ENCODE measurements around the gene MAP3K8. TPM values are rescaled to one million over a fixed set of nuclear protein-coding genes. Genes with fewer than 3 reads are reported as not detected.

MAP3K8 gene
- total RNA-seq, 1 donor from 2014 or later: 5.1 TPM

DNA sequence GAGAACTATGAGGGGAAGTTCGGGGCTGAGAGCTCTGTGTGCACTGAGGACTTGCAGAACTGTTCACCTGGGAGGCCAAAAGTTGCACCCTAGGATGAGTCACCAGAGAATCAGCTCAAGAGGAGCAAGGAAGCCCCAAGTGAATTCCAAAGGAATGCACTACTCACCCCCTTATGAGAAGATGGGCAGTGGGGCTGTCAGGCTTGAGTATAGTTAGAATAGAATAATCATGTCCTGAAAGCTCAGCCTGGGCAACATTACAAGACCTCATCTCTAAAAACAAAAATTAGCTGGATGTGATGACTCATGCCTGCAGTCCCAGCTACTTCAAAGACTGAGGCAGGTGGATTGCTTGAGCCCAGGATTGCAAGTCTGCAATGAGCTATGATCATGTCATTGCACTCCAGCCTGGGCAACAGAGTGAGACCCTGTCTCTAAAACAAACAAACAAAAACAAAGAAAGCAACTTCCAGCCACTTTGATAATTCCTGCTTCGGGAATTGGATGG is 30.0 kb downstream of the MAP3K8 start:
- Mint-ChIP-seq H3K27ac (ENCODE audit: unreplicated experiment) (no peak overlapping the region), H3K9me3 (ENCODE audit: unreplicated experiment) (peaks cover 1% of the 10 kb centered on the region), H3K36me3 (ENCODE audit: low read depth, unreplicated experiment) (peaks cover 6% of the 10 kb centered on the region), H3K4me1 (ENCODE audit: low read depth, unreplicated experiment) (peaks cover 7% of the 10 kb centered on the region), H3K27me3 (ENCODE audit: low read depth, unreplicated experiment) (no peaks in the 10 kb centered on the region), H3K4me3 (ENCODE audit: unreplicated experiment) (peak overlapping the region; percentile 42)
- no peak overlapping the region for H3K4me3 ChIP-seq (ENCODE audit: insufficient read depth, low read depth, low read length)
- H4K20me1 ChIP-seq (ENCODE audit: insufficient read depth, low read length): no peaks in the 10 kb centered on the region
- no peak overlapping the region for H2AFZ ChIP-seq (ENCODE audit: low read depth, low read length)
- peaks cover 2% of the 10 kb centered on the region for H3K27me3 ChIP-seq (ENCODE audit: insufficient read depth, low read length)
- DNase-seq (ENCODE audit: low read depth) (peak; percentile 12), FAIRE-seq (no peak)
- no peaks in the 10 kb centered on the region for H3K9me3 ChIP-seq (ENCODE audit: insufficient read depth, low read depth, low read length)
- H3K4me2 ChIP-seq (ENCODE audit: low read length): no peak overlapping the region
- no peak overlapping the region for H3K27ac ChIP-seq (ENCODE audit: low read depth, low read length)
- no peaks in the 10 kb centered on the region for H3K79me2 ChIP-seq (ENCODE audit: insufficient read depth, low read length)
- H3K4me1 ChIP-seq (ENCODE audit: insufficient read depth, low read length): no peaks in the 10 kb centered on the region
- peaks cover 6% of the 10 kb centered on the region for H3K36me3 ChIP-seq (ENCODE audit: insufficient read depth, low read length)
- no peak overlapping the region for H3K9ac ChIP-seq (ENCODE audit: low read length)
- TF ChIP-seq, protein P1, sequence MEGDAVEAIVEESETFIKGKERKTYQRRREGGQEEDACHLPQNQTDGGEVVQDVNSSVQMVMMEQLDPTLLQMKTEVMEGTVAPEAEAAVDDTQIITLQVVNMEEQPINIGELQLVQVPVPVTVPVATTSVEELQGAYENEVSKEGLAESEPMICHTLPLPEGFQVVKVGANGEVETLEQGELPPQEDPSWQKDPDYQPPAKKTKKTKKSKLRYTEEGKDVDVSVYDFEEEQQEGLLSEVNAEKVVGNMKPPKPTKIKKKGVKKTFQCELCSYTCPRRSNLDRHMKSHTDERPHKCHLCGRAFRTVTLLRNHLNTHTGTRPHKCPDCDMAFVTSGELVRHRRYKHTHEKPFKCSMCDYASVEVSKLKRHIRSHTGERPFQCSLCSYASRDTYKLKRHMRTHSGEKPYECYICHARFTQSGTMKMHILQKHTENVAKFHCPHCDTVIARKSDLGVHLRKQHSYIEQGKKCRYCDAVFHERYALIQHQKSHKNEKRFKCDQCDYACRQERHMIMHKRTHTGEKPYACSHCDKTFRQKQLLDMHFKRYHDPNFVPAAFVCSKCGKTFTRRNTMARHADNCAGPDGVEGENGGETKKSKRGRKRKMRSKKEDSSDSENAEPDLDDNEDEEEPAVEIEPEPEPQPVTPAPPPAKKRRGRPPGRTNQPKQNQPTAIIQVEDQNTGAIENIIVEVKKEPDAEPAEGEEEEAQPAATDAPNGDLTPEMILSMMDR (IDR thresholded peaks at IDR 0.05; ENCODE audit: insufficient read depth, low read depth, low read length): no peak
- TF ChIP-seq EZH2 (IDR thresholded peaks at IDR 0.05; ENCODE audit: insufficient read depth, low read length): no peak

DNA sequence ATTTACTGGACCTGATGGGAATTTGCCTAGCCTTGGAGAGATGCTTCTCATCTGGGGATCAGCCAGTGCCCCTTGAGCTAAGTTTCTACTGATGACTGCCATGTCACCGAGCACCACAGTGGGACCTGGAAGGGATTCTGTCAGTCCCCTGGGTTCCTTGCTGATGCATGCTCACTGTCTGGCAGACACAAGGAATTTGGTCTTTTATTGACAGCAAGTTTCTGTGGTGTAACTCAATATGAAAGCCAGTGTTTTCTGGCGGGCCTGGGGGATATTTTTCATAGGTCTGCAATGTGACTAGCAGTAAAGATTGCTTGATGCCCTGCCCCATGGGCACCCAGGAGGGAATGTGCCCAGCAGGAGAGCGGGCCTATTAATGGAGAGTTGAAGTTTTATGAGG is 30.7 kb downstream of the MAP3K8 start:
- H3K27me3 Mint-ChIP-seq (ENCODE audit: low read depth, unreplicated experiment): no peaks in the 10 kb centered on the region
- no peak overlapping the region for H2AFZ ChIP-seq (ENCODE audit: low read depth, low read length)
- H3K36me3 Mint-ChIP-seq (ENCODE audit: low read depth, unreplicated experiment): peaks cover 6% of the 10 kb centered on the region
- H3K79me2 ChIP-seq (ENCODE audit: insufficient read depth, low read length): no peaks in the 10 kb centered on the region
- H3K9ac ChIP-seq (ENCODE audit: low read length): no peak overlapping the region
- no peak overlapping the region for H3K27ac Mint-ChIP-seq (ENCODE audit: unreplicated experiment)
- peaks cover 1% of the 10 kb centered on the region for H3K9me3 Mint-ChIP-seq (ENCODE audit: unreplicated experiment)
- H3K4me3 Mint-ChIP-seq (ENCODE audit: unreplicated experiment): no peak overlapping the region
- TF ChIP-seq, protein P1 (IDR thresholded peaks at IDR 0.05; ENCODE audit: insufficient read depth, low read depth, low read length): no peak
- no peak for TF ChIP-seq EZH2 (IDR thresholded peaks at IDR 0.05; ENCODE audit: insufficient read depth, low read length)
- H3K9me3 ChIP-seq (ENCODE audit: insufficient read depth, low read depth, low read length): no peaks in the 10 kb centered on the region
- H3K4me1 Mint-ChIP-seq (ENCODE audit: low read depth, unreplicated experiment): peaks cover 7% of the 10 kb centered on the region
- FAIRE-seq: no peak
- H3K4me1 ChIP-seq (ENCODE audit: insufficient read depth, low read length): no peaks in the 10 kb centered on the region
- H3K4me3 ChIP-seq (ENCODE audit: insufficient read depth, low read depth, low read length): no peak overlapping the region
- H3K27me3 ChIP-seq (ENCODE audit: insufficient read depth, low read length): peaks cover 2% of the 10 kb centered on the region
- no peaks in the 10 kb centered on the region for H4K20me1 ChIP-seq (ENCODE audit: insufficient read depth, low read length)
- peaks cover 6% of the 10 kb centered on the region for H3K36me3 ChIP-seq (ENCODE audit: insufficient read depth, low read length)
- no peak overlapping the region for H3K27ac ChIP-seq (ENCODE audit: low read depth, low read length)
- no peak overlapping the region for H3K4me2 ChIP-seq (ENCODE audit: low read length)
- no peak for DNase-seq (ENCODE audit: low read depth)

DNA sequence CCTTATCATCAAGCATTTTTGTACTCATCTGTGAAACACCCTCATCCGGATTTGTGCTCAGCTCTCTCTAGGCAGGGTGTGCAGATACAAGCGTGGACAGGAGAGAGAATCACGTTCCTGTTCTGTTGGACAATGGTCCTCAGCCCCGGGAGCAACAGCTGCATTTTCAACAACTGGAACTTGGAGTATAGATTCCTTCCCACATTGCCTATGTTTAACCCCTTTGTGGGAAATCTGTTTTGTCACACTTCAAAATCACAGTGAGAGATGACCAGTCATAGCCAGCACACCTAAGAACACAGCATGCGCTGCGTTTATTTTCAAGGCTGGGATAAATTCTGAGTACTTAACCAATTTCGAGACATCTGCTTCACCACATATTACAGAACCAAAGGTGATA is 32.5 kb downstream of the MAP3K8 start:
- TF ChIP-seq, protein P1 (IDR thresholded peaks at IDR 0.05; ENCODE audit: insufficient read depth, low read depth, low read length): no peak
- no peak for TF ChIP-seq EZH2 (IDR thresholded peaks at IDR 0.05; ENCODE audit: insufficient read depth, low read length)
- no peaks in the 10 kb centered on the region for H3K4me1 ChIP-seq (ENCODE audit: insufficient read depth, low read length)
- no peaks in the 10 kb centered on the region for H3K9me3 ChIP-seq (ENCODE audit: insufficient read depth, low read depth, low read length)
- Mint-ChIP-seq H3K4me1 (ENCODE audit: low read depth, unreplicated experiment) (peaks cover 7% of the 10 kb centered on the region), H3K27ac (ENCODE audit: unreplicated experiment) (no peak overlapping the region), H3K4me3 (ENCODE audit: unreplicated experiment) (no peak overlapping the region), H3K36me3 (ENCODE audit: low read depth, unreplicated experiment) (no peaks in the 10 kb centered on the region), H3K27me3 (ENCODE audit: low read depth, unreplicated experiment) (no peaks in the 10 kb centered on the region), H3K9me3 (ENCODE audit: unreplicated experiment) (no peaks in the 10 kb centered on the region)
- FAIRE-seq (no peak), DNase-seq (ENCODE audit: low read depth) (no peak)
- no peak overlapping the region for H3K4me2 ChIP-seq (ENCODE audit: low read length)
- peaks cover 2% of the 10 kb centered on the region for H3K27me3 ChIP-seq (ENCODE audit: insufficient read depth, low read length)
- H3K9ac ChIP-seq (ENCODE audit: low read length): no peak overlapping the region
- H3K4me3 ChIP-seq (ENCODE audit: insufficient read depth, low read depth, low read length): no peak overlapping the region
- H3K36me3 ChIP-seq (ENCODE audit: insufficient read depth, low read length): no peaks in the 10 kb centered on the region
- H3K79me2 ChIP-seq (ENCODE audit: insufficient read depth, low read length): no peaks in the 10 kb centered on the region
- no peak overlapping the region for H2AFZ ChIP-seq (ENCODE audit: low read depth, low read length)
- H4K20me1 ChIP-seq (ENCODE audit: insufficient read depth, low read length): no peaks in the 10 kb centered on the region
- H3K27ac ChIP-seq (ENCODE audit: low read depth, low read length): no peak overlapping the region
